CD4-positive, alpha-beta T cell treated with Interleukin-6 for 4 hours (primary cell): ENCODE results near the gene SNX30.
"Not testable (repeated sequence)": the region's sequence is repeated elsewhere in the genome, so short reads cannot be mapped to it uniquely, and the experiment has no call there.

Experiments used
- DNase-seq: peaks from one replicate; pipeline ENCODE4 v3.0.0-alpha.2; 2020; ENCODE audit warnings: mixed read lengths

Gene SNX30

GRCh38 chr9:112750016-112750763 is at the start of gene SNX30:
TSS of gene SNX30 (plus strand) at chr9:112750760. CDS start at chr9:112751002, 242 bp downstream.
- peak; percentile 89 for DNase-seq

GRCh38 chr9:112703304-112703703 is 47.3 kb upstream of the SNX30 start:
- no peak for DNase-seq

GRCh38 chr9:112705768-112706427 is 44.7 kb upstream of the SNX30 start:
- no peak for DNase-seq

GRCh38 chr9:112711050-112711689 is 39.4 kb upstream of the SNX30 start:
- DNase-seq: no peak

- no peak for DNase-seq
Measured at GRCh38 chr9:112712678-112713077, 37.9 kb upstream of the SNX30 start.

GRCh38 chr9:112717661-112718331 is 32.8 kb upstream of the SNX30 start, which contains the start of gene INIP:
TSS of gene INIP (minus strand) at chr9:112718117. CDS start at chr9:112716485, 1,632 bp downstream.
- peak; percentile 97 for DNase-seq

- DNase-seq: no peak
Measured at GRCh38 chr9:112719241-112719691, 31.3 kb upstream of the SNX30 start.

- no peak for DNase-seq
Measured at GRCh38 chr9:112719696-112720095, 30.9 kb upstream of the SNX30 start.

GRCh38 chr9:112720113-112720780 is 30.3 kb upstream of the SNX30 start:
- DNase-seq: no peak

- not testable (repeated sequence) for DNase-seq
Measured at GRCh38 chr9:112722749-112723148, 27.8 kb upstream of the SNX30 start.

GRCh38 chr9:112725961-112726360 is 24.6 kb upstream of the SNX30 start:
- DNase-seq: no peak

- no peak for DNase-seq
Measured at GRCh38 chr9:112726428-112726827, 24.1 kb upstream of the SNX30 start.

GRCh38 chr9:112728401-112728800 is 22.2 kb upstream of the SNX30 start:
- no peak for DNase-seq

GRCh38 chr9:112731971-112732370 is 18.6 kb upstream of the SNX30 start:
- no peak for DNase-seq

- DNase-seq: no peak
Measured at GRCh38 chr9:112734892-112735291, 15.7 kb upstream of the SNX30 start.

GRCh38 chr9:112743216-112743836 is 7.2 kb upstream of the SNX30 start:
- no peak for DNase-seq

GRCh38 chr9:112744177-112744576 is 6.4 kb upstream of the SNX30 start:
- no peak for DNase-seq

- DNase-seq: no peak
Measured at GRCh38 chr9:112747094-112747493, 3.5 kb upstream of the SNX30 start.

GRCh38 chr9:112750764-112751055 is 150 bp downstream of the SNX30 start:
- no peak for DNase-seq

GRCh38 chr9:112751056-112751795 is 666 bp downstream of the SNX30 start:
- peak; percentile 58 for DNase-seq

- no peak for DNase-seq
Measured at GRCh38 chr9:112752334-112753125, 2.0 kb downstream of the SNX30 start.
